ENCODE results near the gene B4GALNT3. TPM values are rescaled to one million over a fixed set of nuclear protein-coding genes. Genes with fewer than 3 reads are reported as not detected.

B4GALNT3 gene
- total RNA-seq, 1 experiment from 2014 or later: 23.3 TPM

GRCh38 chr12:503111-503761 is 43.5 kb downstream of the B4GALNT3 start:
- no peaks in the 10 kb centered on the region for H3K27me3 ChIP-seq (ENCODE audit: insufficient read depth, low read length)
- Mint-ChIP-seq H3K4me3 (no peak overlapping the region; a peak in 1 of 5 replicates), H3K27ac (peak overlapping the region in 1 of 3 experiments; percentile 19; a peak in 2 of 7 replicates), H3K36me3 (ENCODE audit: insufficient read depth in 1 of 3, low read depth in 3 of 3) (no peaks in the 10 kb centered on the region; a peak in 1 of 7 replicates), H3K27me3 (ENCODE audit: low read depth) (no peaks in the 10 kb centered on the region), H3K9me3 (no peaks in the 10 kb centered on the region), H3K4me1 (peaks cover 20 to 33% of the 10 kb centered on the region in 2 experiments)
- H3K4me2 ChIP-seq (ENCODE audit: insufficient read depth, insufficient read length, low read length): no peak overlapping the region
- no peak overlapping the region for H2BK12ac ChIP-seq (ENCODE audit: insufficient read length, low read depth, low read length)
- H3K79me2 ChIP-seq (ENCODE audit: insufficient read depth, low read length): no peaks in the 10 kb centered on the region
- DNase-seq: peak; percentile 28
- H4K20me1 ChIP-seq (ENCODE audit: control insufficient read depth, insufficient read depth, insufficient read length): no peaks in the 10 kb centered on the region
- no peak overlapping the region for H4K91ac ChIP-seq (ENCODE audit: insufficient read length, low read depth, low read length)
- no CpG with 5 or more reads among the region's 7 CpGs for WGBS (ENCODE audit: extremely low coverage, insufficient read length, low lambda C conversion rate)
- H3K27ac ChIP-seq (ENCODE audit: insufficient read length, low read depth, low read length): no peak overlapping the region
- no peak overlapping the region for H2BK15ac ChIP-seq (ENCODE audit: low read depth, low read length)
- no peaks in the 10 kb centered on the region for H3K9me3 ChIP-seq (ENCODE audit: control insufficient read depth, low read depth, low read length)
- H2BK120ac ChIP-seq (ENCODE audit: low read depth, low read length, poor library complexity, severe bottlenecking): no peak overlapping the region
- no peak overlapping the region for H3K23ac ChIP-seq (ENCODE audit: insufficient read length, low read depth, low read length)
- H2AFZ ChIP-seq (ENCODE audit: low read length): no peak overlapping the region
- no peak overlapping the region for H2AK5ac ChIP-seq (ENCODE audit: insufficient read length, low read length)
- H4K8ac ChIP-seq (replicated peaks; ENCODE audit: insufficient read length, low read depth, low read length): no peak overlapping the region
- no peaks in the 10 kb centered on the region for H3K79me1 ChIP-seq (ENCODE audit: insufficient read depth, low read depth, low read length, poor library complexity, severe bottlenecking)
- no peak overlapping the region for H4K5ac ChIP-seq (ENCODE audit: insufficient read length, low read depth, low read length)
- TF ChIP-seq, protein P1, sequence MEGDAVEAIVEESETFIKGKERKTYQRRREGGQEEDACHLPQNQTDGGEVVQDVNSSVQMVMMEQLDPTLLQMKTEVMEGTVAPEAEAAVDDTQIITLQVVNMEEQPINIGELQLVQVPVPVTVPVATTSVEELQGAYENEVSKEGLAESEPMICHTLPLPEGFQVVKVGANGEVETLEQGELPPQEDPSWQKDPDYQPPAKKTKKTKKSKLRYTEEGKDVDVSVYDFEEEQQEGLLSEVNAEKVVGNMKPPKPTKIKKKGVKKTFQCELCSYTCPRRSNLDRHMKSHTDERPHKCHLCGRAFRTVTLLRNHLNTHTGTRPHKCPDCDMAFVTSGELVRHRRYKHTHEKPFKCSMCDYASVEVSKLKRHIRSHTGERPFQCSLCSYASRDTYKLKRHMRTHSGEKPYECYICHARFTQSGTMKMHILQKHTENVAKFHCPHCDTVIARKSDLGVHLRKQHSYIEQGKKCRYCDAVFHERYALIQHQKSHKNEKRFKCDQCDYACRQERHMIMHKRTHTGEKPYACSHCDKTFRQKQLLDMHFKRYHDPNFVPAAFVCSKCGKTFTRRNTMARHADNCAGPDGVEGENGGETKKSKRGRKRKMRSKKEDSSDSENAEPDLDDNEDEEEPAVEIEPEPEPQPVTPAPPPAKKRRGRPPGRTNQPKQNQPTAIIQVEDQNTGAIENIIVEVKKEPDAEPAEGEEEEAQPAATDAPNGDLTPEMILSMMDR (conservative IDR thresholded peaks at IDR 0.05): no peak
- H3K56ac ChIP-seq (ENCODE audit: insufficient read length, low read depth, low read length): no peak overlapping the region
- H2BK5ac ChIP-seq (ENCODE audit: insufficient read length, low read length): no peak overlapping the region
- no peak overlapping the region for H2BK20ac ChIP-seq (ENCODE audit: low read depth, low read length, poor library complexity, severe bottlenecking)
- no peaks in the 10 kb centered on the region for H3K23me2 ChIP-seq (ENCODE audit: insufficient read length, low read depth, low read length, poor library complexity, severe bottlenecking)
- H3K4me1 ChIP-seq (ENCODE audit: insufficient read depth, low read length): peaks cover 7% of the 10 kb centered on the region; the same call in 1 of the 2 replicates
- H3T11ph ChIP-seq (ENCODE audit: low read length): no peak overlapping the region
- no peak overlapping the region for H3K14ac ChIP-seq (ENCODE audit: insufficient read depth, low read length)
- H3K9ac ChIP-seq (ENCODE audit: extremely low read depth, insufficient read length, low read length): no peak overlapping the region
- no peak overlapping the region for H3K4ac ChIP-seq (ENCODE audit: low read depth, low read length)
- H3K18ac ChIP-seq (ENCODE audit: insufficient read length, low read depth, low read length): no peak overlapping the region

Data from H9 (cell line).